Cerebellar nuclear complex (tissue), 1 donor: ENCODE data around the gene TRIM62.

ENCODE experiments used
- DNase-seq, 2 experiments: peaks; one replicate each; lab custom pipeline; 2025; lab: John Stamatoyannopoulos, UW

TRIM62 gene

DNA sequence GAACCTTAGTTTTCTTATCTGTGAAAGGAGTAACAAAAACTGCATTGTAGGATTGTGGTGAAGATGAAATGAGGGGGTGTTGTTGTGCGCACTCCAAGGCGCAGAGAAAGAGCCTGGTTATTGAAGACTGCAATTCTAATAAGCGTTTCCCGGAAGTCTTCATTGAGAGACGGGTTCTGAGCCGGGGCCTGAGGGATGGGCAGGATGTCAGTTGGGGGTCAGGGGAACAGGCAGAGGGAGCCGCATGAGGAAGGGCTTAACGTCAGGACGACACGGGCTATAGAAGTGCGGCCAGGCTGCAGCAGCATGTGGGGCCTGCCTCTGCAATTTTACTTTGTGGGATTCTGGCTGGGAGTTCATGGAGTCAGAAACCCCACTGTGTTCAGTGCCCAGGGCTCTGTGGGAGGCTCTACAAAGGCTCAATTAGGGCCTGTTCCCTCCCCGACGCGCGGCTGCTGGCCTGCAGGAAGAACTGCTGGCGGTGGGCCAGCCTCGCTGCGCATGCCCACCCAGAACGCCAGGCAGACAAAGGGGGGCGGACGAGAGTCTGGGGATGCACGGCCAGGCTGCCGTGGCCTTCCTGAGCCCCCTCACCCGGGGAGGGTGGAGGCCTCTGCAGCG is 20.7 kb downstream of the TRIM62 start:
- DNase-seq = no peak

DNA sequence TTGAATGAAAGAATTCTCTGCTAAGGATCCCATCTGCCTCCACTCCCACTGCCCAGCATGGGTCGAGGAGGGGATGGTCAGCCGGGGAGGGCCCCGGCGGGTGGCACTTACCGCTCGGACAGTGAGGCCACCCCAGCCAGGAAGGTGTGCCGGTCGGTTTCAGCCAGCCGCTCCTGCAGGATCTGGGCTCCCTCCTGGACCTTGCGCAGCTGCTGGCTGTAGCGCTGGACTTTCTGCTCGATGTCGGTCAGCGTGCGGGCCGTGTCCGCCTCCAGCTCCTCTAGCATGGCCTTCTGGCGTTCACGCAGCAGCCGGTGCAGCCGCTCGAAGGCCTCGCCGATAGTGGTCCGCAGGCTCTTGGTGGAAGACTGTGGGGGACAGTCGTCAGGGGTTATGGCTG is 22.3 kb downstream of the TRIM62 start:
- no peak for DNase-seq

DNA sequence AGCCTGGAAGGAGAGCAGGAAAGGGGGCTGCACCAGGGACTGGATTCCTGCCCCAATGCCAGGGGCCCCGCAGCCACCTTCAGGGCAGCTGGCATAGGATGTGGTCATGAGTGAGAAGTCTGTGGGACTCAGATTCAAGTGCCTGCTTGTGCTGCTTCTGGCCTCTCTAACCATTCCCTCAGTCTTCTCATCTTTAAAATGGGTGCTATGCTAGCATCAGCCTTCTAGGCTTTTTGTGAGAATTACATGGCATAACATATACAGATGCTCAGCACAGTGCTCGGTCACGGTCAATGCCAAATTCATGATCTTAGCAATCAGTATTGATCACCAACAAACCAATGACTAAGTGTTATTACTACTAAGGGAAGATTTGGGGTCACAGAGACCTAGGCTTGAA is 23.5 kb downstream of the TRIM62 start:
- DNase-seq = no peak

DNA sequence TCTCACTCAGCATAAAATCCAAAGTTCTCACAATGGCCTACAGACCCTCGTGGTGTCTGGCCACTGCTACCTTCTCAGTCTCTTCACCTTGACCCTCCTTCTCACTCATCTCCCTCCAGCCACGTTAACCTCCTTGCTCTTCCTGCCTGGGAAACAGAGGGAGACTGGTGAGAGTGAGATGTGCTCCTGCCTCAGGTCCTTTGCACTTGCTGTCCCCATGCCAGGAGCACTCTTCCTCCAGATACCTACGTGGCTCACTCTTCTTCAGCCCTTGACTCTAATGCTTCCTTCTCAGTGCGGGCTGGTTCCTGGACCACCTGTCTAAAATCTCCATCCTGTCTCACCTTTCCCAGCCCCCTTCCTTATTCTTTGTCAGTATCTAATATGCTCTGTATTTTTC is 24.7 kb downstream of the TRIM62 start:
- DNase-seq = no peak

DNA sequence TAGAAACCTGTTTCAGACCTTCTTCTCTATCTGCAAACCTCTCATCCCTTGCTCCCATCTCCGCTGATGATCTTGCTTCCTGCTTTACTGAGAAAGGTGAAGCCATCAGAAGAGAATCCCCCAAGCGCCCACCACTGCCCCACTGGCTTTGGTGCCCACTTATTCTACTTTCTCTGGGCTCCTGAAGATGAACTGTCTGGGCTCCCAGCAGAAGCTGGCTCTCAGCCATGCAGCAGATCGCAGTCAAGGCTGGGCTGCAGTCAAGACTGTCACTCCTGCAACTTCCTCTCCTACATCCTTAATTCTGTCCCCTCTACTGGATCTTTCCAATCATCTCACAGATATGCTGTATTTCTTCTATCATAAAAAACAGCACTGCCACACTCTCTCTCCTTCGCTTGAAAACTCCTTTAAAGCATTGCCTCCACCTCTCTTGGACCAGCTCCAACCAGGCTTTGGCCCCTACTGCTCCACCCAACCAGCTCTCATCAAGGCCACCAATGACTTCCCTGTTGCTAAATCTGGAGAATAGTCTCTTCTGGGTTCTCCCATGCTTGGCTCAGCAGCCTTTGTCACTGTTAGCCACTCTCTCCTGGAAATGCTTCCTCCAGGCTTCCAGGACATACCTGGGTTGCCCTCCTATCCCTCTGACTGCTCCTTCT is 25.8 kb downstream of the TRIM62 start:
- DNase-seq = no peak

DNA sequence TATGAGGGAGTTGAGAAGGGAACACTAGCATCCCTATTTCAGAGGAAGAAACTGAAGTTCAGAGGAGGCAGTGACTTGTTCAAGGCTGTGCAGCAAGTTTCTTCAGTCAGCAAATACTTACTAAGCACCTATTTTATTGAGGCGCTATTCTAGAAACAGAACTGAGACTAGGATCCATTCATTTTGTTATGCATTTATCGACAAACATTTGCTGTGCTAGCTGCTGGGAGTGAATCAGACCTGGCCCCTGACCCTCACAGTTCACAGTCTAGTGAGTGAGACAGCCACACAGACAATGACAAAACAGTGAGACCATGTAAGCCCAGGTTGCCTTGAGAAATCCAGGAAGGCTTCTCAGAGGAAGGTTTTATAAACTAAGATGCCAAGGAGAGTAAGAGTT is 28.2 kb downstream of the TRIM62 start:
- no peak for DNase-seq

DNA sequence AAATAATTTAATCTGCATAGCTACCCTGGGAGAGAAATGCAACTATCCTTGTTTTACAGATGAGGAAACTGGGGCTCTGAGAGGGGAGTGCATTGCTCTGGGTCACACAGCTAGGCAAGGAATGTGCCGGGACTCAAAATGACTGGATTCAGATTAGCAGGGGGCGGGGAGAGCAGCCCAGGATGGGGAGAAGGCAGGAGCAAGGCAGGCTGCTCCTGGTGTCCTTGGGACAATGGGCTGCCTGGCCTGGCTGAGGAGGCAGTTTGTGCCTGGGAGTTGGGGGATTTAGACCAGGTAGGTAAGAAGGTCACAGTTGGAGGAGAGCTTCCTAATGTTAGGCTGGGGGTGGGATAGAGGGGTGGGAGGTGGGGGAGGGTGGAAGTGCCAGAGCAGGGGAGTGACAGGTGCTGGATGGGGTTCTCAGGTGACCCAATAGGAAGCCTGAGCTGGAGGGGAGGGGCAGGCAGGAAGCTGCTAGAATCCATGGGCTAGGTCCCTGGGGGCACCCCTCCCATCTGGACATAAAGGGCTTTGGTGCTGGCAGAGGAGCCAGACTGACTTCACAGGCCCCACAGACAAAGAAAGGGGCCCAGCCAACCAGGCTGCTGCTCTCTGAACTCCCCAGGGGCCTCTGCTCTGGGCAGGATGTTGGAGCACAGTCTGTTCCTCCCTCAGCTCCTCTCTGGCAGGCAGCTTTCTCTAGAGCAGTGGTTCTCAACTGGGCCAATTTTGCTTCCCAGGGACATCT is 29.0 kb downstream of the TRIM62 start:
- DNase-seq = no peak

DNA sequence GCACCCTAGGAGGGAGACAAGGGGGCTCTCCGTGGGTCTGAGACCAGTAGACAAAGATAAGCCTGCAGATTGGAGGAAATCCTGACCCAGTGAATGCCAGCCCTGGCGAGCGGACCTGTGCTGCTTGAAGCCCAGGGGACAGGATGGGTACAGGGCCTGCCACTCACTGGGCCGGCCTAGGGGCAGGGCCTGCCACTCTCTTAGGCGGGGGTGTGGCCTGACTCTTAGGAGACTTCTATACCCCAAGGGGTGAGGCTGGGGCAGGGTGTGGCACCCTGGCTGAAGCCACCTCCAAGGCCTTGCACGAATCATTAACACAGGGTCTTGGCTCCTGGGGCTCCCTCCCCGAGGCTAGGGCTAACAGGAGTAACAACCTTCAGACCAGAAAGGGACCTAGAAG is 30.7 kb downstream of the TRIM62 start:
- no peak for DNase-seq

DNA sequence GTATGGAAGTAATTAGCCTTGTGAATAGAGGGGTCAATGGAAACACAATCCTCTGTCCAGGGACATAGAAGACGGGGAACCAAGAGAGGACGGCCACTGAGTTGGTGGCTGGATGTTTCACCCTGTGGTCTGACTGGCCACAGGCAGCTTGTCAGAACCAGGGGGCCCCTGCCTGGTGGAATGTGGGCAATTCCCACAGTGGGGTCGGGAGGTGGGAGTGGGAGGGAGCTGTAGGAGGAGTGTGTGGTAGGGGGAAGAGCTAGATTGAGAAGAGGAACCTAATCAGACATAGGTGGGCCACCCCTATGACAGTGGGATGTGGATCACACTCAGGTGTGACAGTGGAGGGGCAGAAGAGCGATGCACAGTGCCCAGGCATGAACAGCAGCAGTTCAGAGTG is 31.3 kb downstream of the TRIM62 start:
- no peak for DNase-seq

DNA sequence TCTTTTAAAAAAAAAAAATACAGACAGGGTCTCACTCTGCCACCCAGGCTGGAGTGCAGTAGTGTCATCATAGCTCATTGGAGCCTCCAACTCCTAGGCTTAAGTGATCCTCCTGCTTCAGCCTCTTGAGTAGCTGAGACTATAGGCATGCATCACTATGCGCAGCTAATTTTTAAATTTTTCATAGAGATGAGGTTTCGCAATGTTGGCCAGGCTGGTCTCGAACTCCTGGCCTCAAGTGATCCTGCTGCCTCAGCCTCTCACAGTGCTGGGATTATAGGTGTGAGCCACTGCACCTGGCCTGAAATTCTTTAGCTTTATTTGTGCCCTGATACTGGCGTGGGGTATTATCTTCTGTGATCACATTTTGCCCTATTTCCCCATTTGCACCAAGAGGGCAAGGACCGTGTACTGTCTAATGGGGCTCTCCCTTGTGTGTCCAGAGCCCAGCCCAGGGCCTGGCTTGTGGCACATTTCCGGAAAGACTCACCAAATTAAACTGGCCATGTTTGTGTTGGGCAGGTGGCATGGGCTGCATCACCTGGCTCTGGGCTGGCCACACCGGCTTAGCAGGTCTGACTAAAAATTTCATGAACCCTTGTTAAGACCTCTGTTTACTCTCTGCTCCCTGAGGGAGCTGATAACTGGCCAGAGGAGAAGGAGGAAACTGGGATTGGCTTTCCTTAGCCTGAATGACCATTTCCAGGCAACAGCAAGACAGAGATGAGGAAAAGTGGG is 32.2 kb downstream of the TRIM62 start:
- no peak for DNase-seq

DNA sequence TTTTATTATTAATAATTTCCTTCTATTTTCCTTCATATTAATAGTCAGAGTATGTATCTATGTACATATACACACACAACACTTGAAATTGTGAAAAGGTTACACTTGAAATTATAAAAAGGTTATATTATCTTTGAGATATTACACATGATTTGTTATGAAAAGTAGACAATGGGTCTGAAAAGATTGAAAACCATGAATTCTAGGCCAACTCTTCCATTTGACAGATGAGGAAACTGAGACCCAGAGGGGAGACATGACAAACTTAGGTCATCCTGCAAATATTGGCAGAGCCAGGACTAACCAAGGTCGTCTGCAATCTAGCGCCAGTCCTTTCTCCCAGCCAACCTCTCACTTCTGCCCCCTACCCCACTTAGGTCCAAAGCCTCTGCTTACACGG is 33.2 kb downstream of the TRIM62 start:
- no peak for DNase-seq

DNA sequence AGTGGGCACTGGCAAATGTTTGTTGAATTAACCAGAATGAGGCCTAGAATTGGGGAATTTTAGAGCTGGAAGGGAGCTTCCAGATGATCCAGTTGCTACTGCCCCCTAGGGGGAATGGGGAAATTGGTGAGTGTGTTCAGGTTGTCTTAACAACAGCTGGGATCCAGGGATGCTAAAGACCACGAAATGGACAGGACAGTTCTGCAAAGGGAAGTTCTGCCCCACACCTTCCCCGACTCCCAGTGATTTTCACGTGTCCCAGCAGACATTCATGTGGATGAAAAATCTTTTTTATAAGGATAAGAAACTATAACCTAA is 33.9 kb downstream of the TRIM62 start:
- no peak for DNase-seq

DNA sequence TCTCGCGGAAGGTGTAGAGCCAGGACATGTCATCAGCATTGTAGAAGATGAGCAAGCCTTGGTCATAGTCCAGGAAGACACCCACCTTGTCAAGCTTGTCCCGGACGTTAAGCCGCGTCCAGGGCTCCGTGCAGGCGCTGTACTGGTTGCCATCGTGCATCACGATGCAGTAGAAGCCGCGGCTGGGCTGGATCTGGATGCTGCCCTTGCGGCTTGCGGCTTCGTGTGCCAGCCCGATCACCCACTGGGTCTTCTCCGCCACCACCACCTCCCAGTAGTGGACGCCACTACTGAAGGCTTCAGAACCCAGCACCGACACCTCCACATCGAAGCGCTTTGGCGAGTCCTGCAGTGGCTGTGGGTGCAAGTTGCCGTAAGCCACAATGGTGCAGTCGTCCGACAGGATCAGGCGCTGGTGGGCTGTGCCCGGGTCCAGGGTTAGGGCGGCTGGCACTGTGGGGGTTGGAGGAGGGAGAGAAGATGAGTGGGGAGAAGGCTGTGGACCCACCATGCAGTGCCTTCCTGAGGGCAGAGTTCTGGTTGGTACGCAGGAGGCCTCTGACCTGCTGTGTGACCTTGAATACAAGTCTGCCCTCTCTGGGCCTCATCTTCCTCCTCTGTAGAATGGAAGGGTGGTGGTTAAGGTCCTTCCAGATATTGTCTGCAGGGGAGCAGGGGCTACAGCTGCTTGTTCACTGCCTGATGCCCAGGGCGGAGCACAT is 34.4 kb downstream of the TRIM62 start:
- no peak for DNase-seq

DNA sequence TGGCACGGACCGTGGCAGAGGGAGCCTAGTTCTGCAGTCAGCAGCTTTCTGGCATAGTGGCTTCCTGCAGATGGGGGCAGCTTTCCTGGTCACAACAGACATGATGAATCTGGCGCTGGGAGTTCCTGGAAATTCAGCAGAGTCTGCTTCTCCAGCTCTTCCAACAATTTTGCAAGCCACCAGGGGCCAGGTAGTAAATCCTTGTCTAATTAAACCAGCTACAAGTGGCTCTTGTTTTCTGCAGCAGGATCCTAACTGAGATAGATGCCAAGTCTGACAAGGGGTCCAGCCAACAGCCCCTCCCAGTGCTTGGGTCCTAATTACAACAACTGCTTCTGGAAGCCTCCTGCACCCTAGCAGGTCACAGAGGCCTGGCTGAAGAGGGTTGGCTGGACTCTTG is 35.8 kb downstream of the TRIM62 start:
- DNase-seq = no peak

DNA sequence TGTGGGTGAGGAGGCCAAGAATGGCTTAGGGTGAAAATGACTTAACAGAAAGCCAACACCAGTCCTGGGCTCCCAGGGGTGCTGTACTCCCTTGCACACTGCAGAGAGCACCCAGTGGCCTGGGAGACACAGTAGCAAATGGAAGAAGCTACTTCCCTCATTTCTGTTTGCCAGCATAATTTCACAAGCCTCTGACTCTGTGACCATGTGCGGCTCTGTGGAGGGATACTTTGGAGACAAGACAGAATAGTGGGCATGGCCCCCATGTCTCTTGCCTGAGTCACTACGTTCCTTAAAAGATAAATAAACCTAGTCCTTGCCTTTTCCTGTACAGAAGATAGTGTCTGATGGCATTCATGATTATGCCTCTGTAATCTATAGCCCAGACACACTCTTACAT is 38.1 kb downstream of the TRIM62 start:
- no peak for DNase-seq

DNA sequence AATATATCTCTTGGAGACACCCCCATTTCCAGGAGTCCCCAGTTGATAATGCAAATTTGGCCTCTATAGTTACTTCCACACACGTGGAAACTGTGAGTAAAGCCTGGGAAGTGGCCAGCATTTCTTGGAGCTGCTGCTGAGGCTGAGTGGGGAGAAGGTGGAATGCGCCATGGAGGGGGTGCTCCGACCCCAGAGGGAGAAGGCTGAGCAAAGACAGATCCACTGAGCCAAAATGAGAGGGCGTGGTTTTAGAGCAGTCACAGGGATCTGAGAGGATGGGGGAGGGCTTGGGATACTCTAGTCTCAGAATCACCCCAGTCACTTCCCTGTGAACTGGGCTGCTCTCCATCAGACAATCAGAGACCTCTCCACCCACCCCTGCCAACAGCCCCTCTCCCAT is 38.7 kb downstream of the TRIM62 start:
- no peak for DNase-seq

DNA sequence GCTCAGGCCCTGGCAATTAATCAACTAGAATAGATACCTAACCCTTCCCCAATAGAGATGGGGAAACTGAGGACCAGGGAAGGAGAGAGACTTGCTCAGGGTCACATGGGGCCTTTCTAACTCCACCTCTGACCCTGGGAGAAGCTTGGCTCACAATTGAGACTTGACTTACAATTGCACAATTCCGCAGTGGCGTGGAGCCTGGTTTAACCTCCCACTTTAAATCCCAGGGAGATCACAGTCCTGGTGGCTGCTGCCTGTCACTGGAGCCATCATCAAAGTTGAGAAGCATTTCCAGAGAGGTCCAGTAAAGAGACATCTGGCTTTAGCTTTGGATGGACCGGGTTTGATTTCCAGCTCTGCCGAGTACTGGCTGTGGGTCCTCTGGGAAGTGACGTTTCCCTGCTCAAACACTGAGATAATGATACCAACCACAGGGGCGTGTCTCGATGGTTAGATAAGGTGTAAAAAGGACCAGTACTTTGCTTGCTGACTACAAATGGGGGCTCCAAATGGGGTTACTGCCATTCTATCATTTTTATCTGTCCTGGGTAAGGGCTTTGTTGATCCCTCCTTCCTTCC is 39.3 kb downstream of the TRIM62 start:
- DNase-seq = no peak

DNA sequence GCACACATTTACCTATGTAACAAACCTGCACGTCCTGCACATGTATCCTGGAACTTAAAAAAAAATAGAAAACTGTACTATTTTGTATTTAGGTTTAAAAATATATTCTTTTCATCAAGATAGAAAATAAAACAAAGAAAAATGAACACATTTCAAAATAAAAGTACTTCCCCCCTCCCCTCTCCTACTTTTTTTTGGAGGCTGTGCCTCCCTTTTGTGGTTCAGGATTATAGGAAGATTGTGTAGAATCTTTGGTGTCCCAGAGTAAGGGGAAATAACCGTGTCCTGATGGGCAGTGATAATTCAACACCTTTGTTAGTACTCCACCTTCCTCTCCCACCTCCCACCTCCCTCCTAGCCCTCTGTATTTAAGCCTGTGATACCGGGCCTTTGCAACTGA is 40.1 kb downstream of the TRIM62 start:
- DNase-seq = no peak

DNA sequence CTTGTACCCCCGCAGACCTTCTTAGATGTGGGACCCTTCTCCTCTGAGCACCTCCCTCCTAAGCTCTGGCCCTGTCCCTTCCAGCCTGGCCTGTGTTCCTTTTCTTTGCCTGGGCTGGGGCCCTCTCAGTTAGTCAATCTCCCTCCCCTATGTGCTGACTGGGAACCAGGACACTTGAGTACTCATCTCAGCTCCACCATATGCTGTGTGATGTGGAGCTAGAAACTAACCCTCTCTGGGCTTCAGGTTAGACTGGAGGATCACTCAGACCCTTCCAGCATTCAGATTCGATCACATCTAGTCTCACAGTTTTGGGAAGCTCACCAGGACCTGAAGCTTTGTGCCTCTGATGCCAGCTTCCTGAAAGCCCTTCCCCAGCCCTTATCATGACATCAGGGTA is 40.6 kb downstream of the TRIM62 start:
- no peak for DNase-seq

DNA sequence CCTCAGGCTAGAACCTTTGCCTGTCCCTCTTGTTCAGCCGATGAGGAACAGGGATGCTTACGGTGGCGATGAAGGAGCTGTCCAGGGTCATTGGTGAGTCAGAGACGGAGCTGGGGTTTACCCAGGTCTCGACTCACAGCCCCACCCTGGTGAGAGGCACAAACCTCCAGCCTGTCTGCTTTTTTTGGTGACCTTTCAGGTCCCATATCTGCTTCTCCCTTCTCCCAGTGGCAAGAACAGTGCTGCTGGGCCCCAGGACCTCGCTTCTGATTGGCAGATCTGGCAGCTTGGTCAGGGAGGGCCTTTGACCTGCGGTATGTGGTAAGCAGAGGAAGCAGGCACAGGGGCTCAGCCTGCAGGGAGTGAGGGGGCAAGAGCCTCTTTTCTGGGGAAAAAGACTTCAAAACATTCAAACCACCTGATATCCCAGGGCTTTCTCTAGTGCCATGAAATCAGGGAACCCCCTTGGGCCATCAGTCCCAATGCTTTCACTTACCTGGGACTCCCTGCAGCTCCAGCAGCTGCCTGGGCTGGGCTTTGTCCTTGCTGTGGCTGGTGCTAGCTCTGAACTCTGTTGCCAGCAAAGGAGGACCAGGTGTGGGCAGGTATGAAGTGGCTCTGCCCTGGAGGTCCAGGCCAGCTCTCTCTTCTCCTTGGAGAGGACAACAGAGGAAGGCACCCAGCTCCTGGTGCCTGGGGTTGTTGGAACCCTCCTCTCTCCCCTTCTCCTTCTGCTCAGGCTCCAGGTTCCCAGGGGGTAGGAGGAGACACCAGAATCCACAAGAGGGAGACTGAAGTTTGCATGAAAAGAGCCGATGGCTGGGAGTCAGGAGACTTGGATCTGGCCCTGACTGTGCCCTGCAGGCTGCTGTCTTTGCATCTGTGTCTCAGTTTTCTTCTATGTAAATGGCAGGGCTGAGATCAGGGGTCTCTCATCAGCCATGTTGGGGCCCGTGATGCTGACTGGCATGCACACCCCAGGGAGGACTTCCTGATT is 41.4 kb downstream of the TRIM62 start:
- no peak for DNase-seq

DNA sequence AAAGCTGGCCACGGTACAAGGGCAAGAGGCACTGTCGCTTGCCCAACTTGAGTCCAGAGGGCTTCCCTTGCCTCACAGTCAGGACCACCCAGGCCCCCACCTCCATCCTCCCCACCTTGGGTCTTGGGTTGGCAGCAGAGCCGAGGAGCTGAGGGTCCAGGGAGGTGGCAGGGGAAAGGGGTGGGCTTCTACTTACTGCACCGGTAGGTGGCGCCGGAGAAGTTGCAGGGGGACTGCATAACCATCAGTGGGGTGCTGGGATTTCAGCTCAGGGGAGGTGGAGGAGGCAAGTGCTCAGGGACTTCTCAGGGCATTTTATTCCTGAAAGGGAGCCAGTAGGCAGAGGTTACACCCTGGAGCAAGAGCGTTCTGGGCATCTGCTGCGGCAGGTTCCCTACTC is 44.0 kb downstream of the TRIM62 start:
- no peak for DNase-seq
